Measurements from ENCODE around the gene ARHGAP15. TPM values are rescaled to one million over a fixed set of nuclear protein-coding genes. Genes with fewer than 3 reads are reported as not detected.

Gene ARHGAP15
- total RNA-seq, 1 donor from 2014 or later = 0.51 TPM

DNA sequence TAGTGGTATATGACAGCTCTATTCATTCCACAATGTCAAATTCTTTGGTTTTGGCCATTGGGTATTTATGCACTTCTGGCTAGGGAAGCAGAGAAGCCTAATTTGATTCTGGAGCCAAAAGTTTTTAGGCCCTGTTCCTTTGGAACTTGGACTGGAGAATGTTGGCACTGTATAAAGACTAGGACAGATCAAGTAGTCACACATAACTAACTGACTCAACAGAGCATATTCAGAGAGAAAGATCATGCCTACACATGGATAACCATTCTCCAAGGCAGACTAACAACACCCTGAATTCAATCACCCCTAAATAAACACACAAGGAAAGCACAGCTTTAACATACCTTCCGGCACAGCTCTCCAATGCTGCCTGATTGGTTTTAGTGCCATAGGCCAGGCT, 62.9 kb downstream of the ARHGAP15 start:
- Mint-ChIP-seq H3K4me3 (no peak overlapping the region), H3K9me3 (no peaks in the 10 kb centered on the region), H3K36me3 (no peaks in the 10 kb centered on the region), H3K27ac (no peak overlapping the region), H3K27me3 (ENCODE audit: low read depth) (peaks cover 11% of the 10 kb centered on the region), H3K4me1 (peaks cover 14% of the 10 kb centered on the region)
- TF ChIP-seq, protein P1, sequence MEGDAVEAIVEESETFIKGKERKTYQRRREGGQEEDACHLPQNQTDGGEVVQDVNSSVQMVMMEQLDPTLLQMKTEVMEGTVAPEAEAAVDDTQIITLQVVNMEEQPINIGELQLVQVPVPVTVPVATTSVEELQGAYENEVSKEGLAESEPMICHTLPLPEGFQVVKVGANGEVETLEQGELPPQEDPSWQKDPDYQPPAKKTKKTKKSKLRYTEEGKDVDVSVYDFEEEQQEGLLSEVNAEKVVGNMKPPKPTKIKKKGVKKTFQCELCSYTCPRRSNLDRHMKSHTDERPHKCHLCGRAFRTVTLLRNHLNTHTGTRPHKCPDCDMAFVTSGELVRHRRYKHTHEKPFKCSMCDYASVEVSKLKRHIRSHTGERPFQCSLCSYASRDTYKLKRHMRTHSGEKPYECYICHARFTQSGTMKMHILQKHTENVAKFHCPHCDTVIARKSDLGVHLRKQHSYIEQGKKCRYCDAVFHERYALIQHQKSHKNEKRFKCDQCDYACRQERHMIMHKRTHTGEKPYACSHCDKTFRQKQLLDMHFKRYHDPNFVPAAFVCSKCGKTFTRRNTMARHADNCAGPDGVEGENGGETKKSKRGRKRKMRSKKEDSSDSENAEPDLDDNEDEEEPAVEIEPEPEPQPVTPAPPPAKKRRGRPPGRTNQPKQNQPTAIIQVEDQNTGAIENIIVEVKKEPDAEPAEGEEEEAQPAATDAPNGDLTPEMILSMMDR (IDR thresholded peaks at IDR 0.05; ENCODE audit: unreplicated experiment) = no peak
- DNase-seq (ENCODE audit: low spot score in 2 of 2, unreplicated experiment in 2 of 2) = no peak

DNA sequence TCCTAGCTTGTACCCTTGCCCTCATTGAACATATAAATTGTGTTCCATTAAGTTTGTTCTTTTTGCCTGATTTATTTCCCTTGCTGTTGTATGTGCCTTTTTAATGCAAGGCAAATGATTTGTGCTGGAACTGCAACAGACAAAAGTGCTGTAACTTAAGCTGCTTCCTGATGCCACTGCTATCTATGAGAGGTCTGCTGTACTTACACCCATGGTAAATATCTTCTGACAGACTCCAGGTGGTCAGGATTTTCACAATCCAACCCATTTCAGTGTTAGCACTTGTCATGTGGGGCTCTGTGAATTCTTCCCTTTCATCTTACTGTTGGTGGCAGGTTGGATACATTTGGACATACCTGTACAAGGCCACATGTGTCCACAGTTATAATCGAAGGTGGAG, 63.5 kb downstream of the ARHGAP15 start:
- H3K4me1 Mint-ChIP-seq = peaks cover 14% of the 10 kb centered on the region
- H3K27me3 Mint-ChIP-seq (ENCODE audit: low read depth) = peaks cover 12% of the 10 kb centered on the region
- TF ChIP-seq, protein P1 (IDR thresholded peaks at IDR 0.05; ENCODE audit: unreplicated experiment) = no peak
- no peak overlapping the region for H3K4me3 Mint-ChIP-seq
- no peaks in the 10 kb centered on the region for H3K36me3 Mint-ChIP-seq
- DNase-seq (ENCODE audit: low spot score in 2 of 2, unreplicated experiment in 2 of 2) = no peak
- no peaks in the 10 kb centered on the region for H3K9me3 Mint-ChIP-seq
- no peak overlapping the region for H3K27ac Mint-ChIP-seq

DNA sequence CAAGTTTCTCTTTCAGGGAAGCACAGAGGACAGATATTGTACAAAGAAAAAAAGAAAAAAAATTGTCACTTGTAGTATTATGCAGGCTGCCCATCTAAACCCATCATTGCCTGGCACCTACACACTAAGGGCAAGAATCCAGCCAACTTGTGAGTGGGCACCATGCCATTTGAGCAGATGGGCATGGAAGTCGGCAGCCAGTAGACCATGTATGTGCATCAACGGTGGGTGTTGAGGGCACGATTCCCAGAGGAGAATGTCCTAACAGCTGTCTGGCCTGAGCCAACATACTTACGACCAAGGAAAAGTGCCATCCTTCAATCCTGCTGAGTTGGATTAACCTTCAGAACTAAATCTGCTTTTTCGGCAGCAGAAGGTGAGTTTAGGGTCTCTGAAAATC, 63.9 kb downstream of the ARHGAP15 start:
- H3K27me3 Mint-ChIP-seq (ENCODE audit: low read depth) = peaks cover 13% of the 10 kb centered on the region
- TF ChIP-seq, protein P1 (IDR thresholded peaks at IDR 0.05; ENCODE audit: unreplicated experiment) = no peak
- DNase-seq (ENCODE audit: low spot score in 2 of 2, unreplicated experiment in 2 of 2) = no peak
- H3K27ac Mint-ChIP-seq = no peak overlapping the region
- H3K4me3 Mint-ChIP-seq = no peak overlapping the region
- peaks cover 14% of the 10 kb centered on the region for H3K4me1 Mint-ChIP-seq
- no peaks in the 10 kb centered on the region for H3K9me3 Mint-ChIP-seq
- H3K36me3 Mint-ChIP-seq = no peaks in the 10 kb centered on the region

DNA sequence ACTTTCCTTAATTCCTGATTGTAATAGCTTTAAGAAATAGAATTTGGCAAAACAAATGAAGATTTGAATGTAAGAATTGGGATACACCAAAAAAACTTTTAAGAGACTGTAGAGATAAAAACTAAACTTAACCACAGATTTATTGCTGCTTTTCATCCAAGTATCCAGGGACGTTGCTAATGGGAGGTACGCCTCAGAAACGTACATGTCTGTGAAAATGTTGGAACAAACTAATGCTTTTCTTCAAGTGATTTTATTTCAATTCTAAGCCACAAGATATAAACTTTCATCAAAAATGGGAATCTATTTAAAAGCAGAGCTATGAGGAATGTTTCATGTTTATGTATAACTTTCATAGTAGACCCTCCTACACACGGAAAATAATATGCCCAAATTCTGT, 66.3 kb downstream of the ARHGAP15 start:
- Mint-ChIP-seq H3K27ac (no peak overlapping the region), H3K36me3 (no peaks in the 10 kb centered on the region), H3K27me3 (ENCODE audit: low read depth) (peaks cover 17% of the 10 kb centered on the region), H3K4me3 (no peak overlapping the region), H3K9me3 (no peaks in the 10 kb centered on the region), H3K4me1 (peaks cover 14% of the 10 kb centered on the region)
- TF ChIP-seq, protein P1 (IDR thresholded peaks at IDR 0.05; ENCODE audit: unreplicated experiment) = no peak
- DNase-seq (ENCODE audit: low spot score in 2 of 2, unreplicated experiment in 2 of 2) = no peak

DNA sequence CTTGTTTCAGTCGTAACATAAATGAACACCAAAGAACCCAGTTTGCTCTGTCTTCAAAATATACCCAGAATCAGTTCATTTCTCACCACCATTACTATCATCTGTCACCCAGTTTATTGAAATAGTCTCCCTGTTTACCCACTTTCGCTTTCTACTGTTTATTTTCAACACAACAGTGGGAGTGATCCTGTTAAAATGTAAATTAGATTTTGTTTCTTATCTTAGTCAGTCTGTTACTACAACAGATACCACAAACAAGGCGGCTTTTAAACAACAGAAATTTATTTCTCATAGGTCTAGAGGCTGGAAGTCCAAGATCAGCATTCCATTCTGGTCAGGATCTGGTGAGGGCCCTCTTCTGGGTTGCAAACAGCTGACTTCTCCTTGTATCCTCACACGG, 74.8 kb downstream of the ARHGAP15 start:
- H3K27ac Mint-ChIP-seq = no peak overlapping the region
- peaks cover 5% of the 10 kb centered on the region for H3K9me3 Mint-ChIP-seq
- no peaks in the 10 kb centered on the region for H3K36me3 Mint-ChIP-seq
- TF ChIP-seq, protein P1 (IDR thresholded peaks at IDR 0.05; ENCODE audit: unreplicated experiment) = no peak
- no peak for DNase-seq (ENCODE audit: low spot score in 2 of 2, unreplicated experiment in 2 of 2)
- H3K27me3 Mint-ChIP-seq (ENCODE audit: low read depth) = peaks cover 4% of the 10 kb centered on the region
- H3K4me1 Mint-ChIP-seq = no peaks in the 10 kb centered on the region
- H3K4me3 Mint-ChIP-seq = no peak overlapping the region

Data from mesothelial cell of epicardium (in vitro differentiated cells).